ENCODE data around the gene RALY. TPM values are rescaled to one million over a fixed set of nuclear protein-coding genes. Genes with fewer than 3 reads are reported as not detected.

Gene RALY
- total RNA-seq, 6 donors from 2014 or later, result 116 to 157 (median 147) TPM

DNA sequence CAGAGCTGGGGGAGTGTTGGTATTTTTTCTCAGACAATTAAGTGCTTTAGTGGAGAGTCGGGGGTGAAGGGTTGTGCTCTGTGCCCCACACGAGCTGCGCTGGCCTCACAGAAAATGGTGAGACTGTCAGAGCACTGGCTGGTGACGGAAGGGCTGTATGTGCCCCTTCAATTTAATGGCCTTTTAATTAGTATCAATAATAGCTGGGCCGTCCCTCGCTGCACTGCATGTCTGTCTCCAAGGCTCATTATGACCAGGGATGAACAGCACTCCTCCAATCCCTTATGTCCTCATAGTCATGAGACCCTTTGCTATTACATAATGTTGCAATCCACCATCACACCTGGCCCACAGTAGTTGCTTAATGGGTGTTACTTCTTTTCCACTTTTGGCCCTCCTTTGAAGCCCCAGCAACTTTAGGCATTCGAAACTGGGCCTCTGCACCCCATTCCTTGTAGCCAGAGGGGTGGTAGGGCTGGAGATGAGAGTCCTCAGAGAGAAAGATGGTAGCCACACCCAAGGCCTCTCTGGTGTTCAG, 9.5 kb upstream of the RALY start:
- ATAC-seq (ENCODE audit: low FRiP score in 2 of 2) (no peak), DNase-seq (no peak)
- 80 to 85% methylated on average over 7 of the region's 7 CpGs for WGBS, 2 donors
- Histone ChIP-seq H3K4me1 (no peaks in the 10 kb centered on the region), H3K4me3 (no peak overlapping the region), H3K27ac (no peak overlapping the region), H3K27me3 (no peaks in the 10 kb centered on the region), H3K36me3 (no peaks in the 10 kb centered on the region), H3K9me3 (no peaks in the 10 kb centered on the region)
- TF ChIP-seq POLR2A (IDR thresholded peaks at IDR 0.05) (no peak), EP300 (IDR thresholded peaks at IDR 0.05) (no peak), POLR2AphosphoS5 (IDR thresholded peaks at IDR 0.05) (no peak)
- TF ChIP-seq, protein P1, sequence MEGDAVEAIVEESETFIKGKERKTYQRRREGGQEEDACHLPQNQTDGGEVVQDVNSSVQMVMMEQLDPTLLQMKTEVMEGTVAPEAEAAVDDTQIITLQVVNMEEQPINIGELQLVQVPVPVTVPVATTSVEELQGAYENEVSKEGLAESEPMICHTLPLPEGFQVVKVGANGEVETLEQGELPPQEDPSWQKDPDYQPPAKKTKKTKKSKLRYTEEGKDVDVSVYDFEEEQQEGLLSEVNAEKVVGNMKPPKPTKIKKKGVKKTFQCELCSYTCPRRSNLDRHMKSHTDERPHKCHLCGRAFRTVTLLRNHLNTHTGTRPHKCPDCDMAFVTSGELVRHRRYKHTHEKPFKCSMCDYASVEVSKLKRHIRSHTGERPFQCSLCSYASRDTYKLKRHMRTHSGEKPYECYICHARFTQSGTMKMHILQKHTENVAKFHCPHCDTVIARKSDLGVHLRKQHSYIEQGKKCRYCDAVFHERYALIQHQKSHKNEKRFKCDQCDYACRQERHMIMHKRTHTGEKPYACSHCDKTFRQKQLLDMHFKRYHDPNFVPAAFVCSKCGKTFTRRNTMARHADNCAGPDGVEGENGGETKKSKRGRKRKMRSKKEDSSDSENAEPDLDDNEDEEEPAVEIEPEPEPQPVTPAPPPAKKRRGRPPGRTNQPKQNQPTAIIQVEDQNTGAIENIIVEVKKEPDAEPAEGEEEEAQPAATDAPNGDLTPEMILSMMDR (IDR thresholded peaks at IDR 0.05), result no peak

DNA sequence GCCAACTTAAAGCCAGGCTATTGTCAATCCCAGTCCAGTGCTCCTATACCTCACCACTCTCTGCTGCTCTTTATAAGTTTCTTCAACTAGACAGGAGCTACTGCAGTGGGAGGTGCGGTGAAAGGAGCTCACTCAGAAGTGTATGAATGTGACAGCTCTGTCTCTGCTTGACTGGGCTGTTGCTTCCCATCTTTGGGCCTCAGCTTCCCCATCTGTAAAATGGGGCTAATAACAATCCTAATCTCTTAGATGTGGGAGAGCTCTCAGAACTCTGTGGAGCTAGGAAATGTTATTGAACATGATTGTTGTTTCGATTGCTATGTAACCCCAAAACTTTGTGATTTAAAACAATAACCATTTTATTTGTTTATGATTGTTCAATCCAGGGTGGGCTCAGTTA, 8.4 kb upstream of the RALY start:
- no peak overlapping the region for H3K27ac ChIP-seq
- TF ChIP-seq POLR2AphosphoS5 (IDR thresholded peaks at IDR 0.05), result no peak
- TF ChIP-seq, protein P1 (IDR thresholded peaks at IDR 0.05), result no peak
- TF ChIP-seq EP300 (IDR thresholded peaks at IDR 0.05), result no peak
- TF ChIP-seq POLR2A (IDR thresholded peaks at IDR 0.05), result no peak
- no peak for DNase-seq

GRCh38 chr20:33985830-33986229, 7.9 kb upstream of the RALY start:
- ATAC-seq (ENCODE audit: low FRiP score in 2 of 2) (no peak), DNase-seq (no peak)
- Histone ChIP-seq H3K36me3 (no peaks in the 10 kb centered on the region), H3K4me1 (peaks cover 0 to 3% (median 0%) of the 10 kb centered on the region in 4 donors), H3K4me3 (no peak overlapping the region), H3K27me3 (no peaks in the 10 kb centered on the region), H3K27ac (no peak overlapping the region), H3K9me3 (no peaks in the 10 kb centered on the region)
- TF ChIP-seq POLR2A (IDR thresholded peaks at IDR 0.05) (no peak), POLR2AphosphoS5 (IDR thresholded peaks at IDR 0.05) (no peak), EP300 (IDR thresholded peaks at IDR 0.05) (no peak)
- TF ChIP-seq, protein P1 (IDR thresholded peaks at IDR 0.05), result no peak
- 57 to 77% methylated on average over 2 of the region's 2 CpGs for WGBS, 2 donors

More for the DNA sequence above, 8.4 kb upstream of the RALY start:
- no peak for ATAC-seq (ENCODE audit: low FRiP score in 2 of 2)
- 100% methylated on average over 2 of the region's 2 CpGs for WGBS, 2 donors
- H3K4me1 ChIP-seq, result no peaks in the 10 kb centered on the region
- no peak overlapping the region for H3K4me3 ChIP-seq
- H3K36me3 ChIP-seq, result no peaks in the 10 kb centered on the region
- no peaks in the 10 kb centered on the region for H3K9me3 ChIP-seq
- no peaks in the 10 kb centered on the region for H3K27me3 ChIP-seq

- no peak for DNase-seq
- no peak for ATAC-seq (ENCODE audit: low FRiP score in 2 of 2)
- H3K27ac ChIP-seq, result no peak overlapping the region
- H3K4me3 ChIP-seq, result no peak overlapping the region
- TF ChIP-seq EP300 (IDR thresholded peaks at IDR 0.05), result no peak
- 91 to 96% methylated on average over 5 of the region's 5 CpGs for WGBS, 2 donors
- H3K4me1 ChIP-seq, result peaks cover 2 to 12% (median 5%) of the 10 kb centered on the region in 4 donors
- no peaks in the 10 kb centered on the region for H3K9me3 ChIP-seq
- H3K27me3 ChIP-seq, result no peaks in the 10 kb centered on the region
- H3K36me3 ChIP-seq, result no peaks in the 10 kb centered on the region
Observed at GRCh38 chr20:33986560-33987216, 7.0 kb upstream of the RALY start.

DNA sequence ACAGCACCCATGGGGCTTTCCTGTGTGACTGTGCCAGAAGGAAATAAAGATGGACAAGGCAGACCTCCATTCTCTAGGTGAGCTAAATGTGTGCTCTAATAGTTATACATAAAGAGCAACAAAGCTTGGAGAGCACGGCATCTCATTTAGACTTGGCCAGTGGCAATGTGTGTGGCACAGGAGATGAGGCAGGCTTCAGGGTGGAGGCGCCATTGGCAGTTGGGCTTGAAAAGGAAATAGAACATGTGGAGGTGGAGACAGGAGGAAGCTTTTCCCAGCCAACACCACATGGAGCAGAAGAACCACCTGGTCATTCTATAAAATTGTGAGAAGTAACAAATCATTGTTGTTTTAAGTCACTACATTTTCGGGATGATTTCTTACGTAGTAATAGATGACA, 3.6 kb upstream of the RALY start:
- Histone ChIP-seq H3K4me3 (no peak overlapping the region), H3K36me3 (no peaks in the 10 kb centered on the region), H3K27me3 (no peaks in the 10 kb centered on the region), H3K9me3 (no peaks in the 10 kb centered on the region), H3K27ac (no peak overlapping the region), H3K4me1 (peaks cover 10 to 27% (median 17%) of the 10 kb centered on the region in 4 donors)
- TF ChIP-seq POLR2A (IDR thresholded peaks at IDR 0.05), result no peak
- TF ChIP-seq, protein P1 (IDR thresholded peaks at IDR 0.05), result no peak
- no peak for TF ChIP-seq POLR2AphosphoS5 (IDR thresholded peaks at IDR 0.05)
- TF ChIP-seq EP300 (IDR thresholded peaks at IDR 0.05), result no peak
- 94 to 95% methylated on average over 4 of the region's 4 CpGs for WGBS, 2 donors
- no peak for DNase-seq
- no peak for ATAC-seq (ENCODE audit: low FRiP score in 2 of 2)

Data from upper lobe of left lung (tissue), 6 donors.